SU-DHL-6 (cell line): ENCODE results near the gene MOAP1.

ENCODE experiments used
- H2AFZ ChIP-seq: fragments of 200-600 bp; sonication (generic); 2 replicates; pipeline ENCODE4 v1.6.1; 2014; ENCODE audit warnings: low read depth, mild to moderate bottlenecking, moderate library complexity, mixed read lengths, antibody characterized with exemption, low read length; ENCODE audit not compliant: severe bottlenecking
- H3F3A ChIP-seq: fragments of 200-600 bp; shearing (Covaris generic); 2 replicates; pipeline ENCODE4 v1.6.0; 2016; ENCODE audit warnings: antibody characterized with exemption, mild to moderate bottlenecking; ENCODE audit not compliant: insufficient read depth
- H3K27ac ChIP-seq: fragments of 200-600 bp; sonication (generic); 2 replicates; pipeline ENCODE4 v1.5.1; 2016; ENCODE audit warnings: low read depth, mild to moderate bottlenecking, low read length, moderate library complexity, mixed read lengths
- H3K27me3 ChIP-seq: fragments of 200-600 bp; sonication (generic), shearing (Covaris generic); 2 replicates; pipeline ENCODE4 v1.6.0; 2014; ENCODE audit warnings: mild to moderate bottlenecking, low read length
- H3K36me3 ChIP-seq: fragments of 200-600 bp; sonication (generic); 2 replicates; pipeline ENCODE4 v1.6.1; 2014; ENCODE audit warnings: mild to moderate bottlenecking, low read length, mixed read lengths
- H3K4me2 ChIP-seq: fragments of 300-600, 200-600 bp; shearing (Covaris generic), sonication (generic); 2 replicates; pipeline ENCODE4 v1.6.0; 2014; ENCODE audit warnings: low read length, low read depth, mild to moderate bottlenecking; ENCODE audit not compliant: poor library complexity, severe bottlenecking
- H3K4me3 ChIP-seq: fragments of 200-600 bp; sonication (generic); 2 replicates; pipeline ENCODE4 v1.5.1; 2014; ENCODE audit warnings: antibody characterized with exemption, low read length, mild to moderate bottlenecking, mixed read lengths; ENCODE audit not compliant: insufficient read depth, poor library complexity, severe bottlenecking
- H3K79me2 ChIP-seq: fragments of 200-600 bp; sonication (generic); 2 replicates; pipeline ENCODE4 v1.6.1; 2014; ENCODE audit warnings: mild to moderate bottlenecking, low read length, moderate library complexity; ENCODE audit not compliant: insufficient read depth
- H3K9ac ChIP-seq: fragments of 200-600 bp; sonication (generic); 2 replicates; pipeline ENCODE4 v1.7.0; 2014; ENCODE audit warnings: mild to moderate bottlenecking, low read length
- H3K9me2 ChIP-seq: fragments of 200-600 bp; sonication (generic); replicated peaks from 2 replicates; pipeline ENCODE4 v1.6.1; 2014; ENCODE audit warnings: low read length; ENCODE audit not compliant: insufficient read depth
- H3K9me3 ChIP-seq: fragments of 200-600 bp; sonication (generic); 2 replicates; pipeline ENCODE4 v1.6.1; 2014; ENCODE audit warnings: low read length, mixed read lengths; ENCODE audit not compliant: insufficient read depth
- H4K20me1 ChIP-seq: fragments of 200-600 bp; sonication (generic); 2 replicates; pipeline ENCODE4 v1.6.1; 2014; ENCODE audit warnings: low read depth, mild to moderate bottlenecking, antibody characterized with exemption, low read length, moderate library complexity, mixed read lengths
- CTCF ChIP-seq: fragments of 200-600 bp; sonication (generic); IDR thresholded peaks from one replicate; pipeline ENCODE4 v1.5.1; 2017; ENCODE audit warnings: antibody characterized with exemption, mild to moderate bottlenecking, low read length, moderate library complexity; ENCODE audit not compliant: insufficient read depth, poor library complexity, severe bottlenecking
- EZH2phosphoT487 ChIP-seq: fragments of 200-600 bp; sonication (generic), shearing (Covaris generic); conservative IDR thresholded peaks from 2 replicates; pipeline ENCODE4 v1.6.1; 2018; ENCODE audit warnings: mild to moderate bottlenecking, antibody characterized with exemption, low read length, moderate library complexity, mixed read lengths

Gene MOAP1

GRCh38 chr14:93231129-93231979, 46.7 kb upstream of the MOAP1 start:
- Histone ChIP-seq H2AFZ (no peak overlapping the region), H3K4me2 (no peak overlapping the region), H3K27ac (no peak overlapping the region), H3K9ac (no peak overlapping the region), H3K27me3 (no peaks in the 10 kb centered on the region), H4K20me1 (no peaks in the 10 kb centered on the region; the same call in 1 of the 2 replicates), H3K9me2 (no peaks in the 10 kb centered on the region), H3K36me3 (peaks cover 13% of the 10 kb centered on the region; the same call in 1 of the 2 replicates), H3K9me3 (no peaks in the 10 kb centered on the region), H3F3A (0 out of 2 replicates have a peak, but pooled peaks cover 3% of the 10 kb centered on the region), H3K79me2 (no peaks in the 10 kb centered on the region), H3K4me3 (no peak overlapping the region)
- TF ChIP-seq CTCF: no peak
- TF ChIP-seq EZH2phosphoT487: no peak

DNA sequence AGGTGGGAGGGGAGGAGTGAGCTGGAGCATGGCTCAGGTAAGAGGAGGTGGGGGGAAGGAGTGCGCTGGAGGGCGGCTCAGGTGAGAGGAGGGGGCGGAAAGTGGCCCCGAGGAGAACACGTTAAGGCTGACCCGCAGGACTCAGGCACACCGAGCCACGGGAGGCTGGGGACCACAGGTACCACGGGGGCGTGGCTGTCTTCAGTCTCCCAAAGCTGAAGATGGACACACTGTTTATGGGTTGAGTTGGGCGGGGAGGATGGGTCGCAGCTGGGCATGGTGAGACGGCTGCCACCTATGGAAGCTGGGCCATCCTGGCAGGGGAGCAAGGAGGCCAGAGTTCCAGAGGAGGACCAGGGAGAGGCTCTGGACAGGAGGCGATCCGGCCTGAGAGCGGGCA, 45.8 kb upstream of the MOAP1 start:
- H3K9me3 ChIP-seq: no peaks in the 10 kb centered on the region
- H3K9me2 ChIP-seq: no peaks in the 10 kb centered on the region
- H3K36me3 ChIP-seq: peaks cover 15% of the 10 kb centered on the region; the same call in 1 of the 2 replicates
- 0 out of 2 replicates have a peak, but pooled peaks cover 3% of the 10 kb centered on the region for H3F3A ChIP-seq
- no peak overlapping the region for H3K27ac ChIP-seq
- H3K4me3 ChIP-seq: no peak overlapping the region
- no peak overlapping the region for H3K9ac ChIP-seq
- H3K79me2 ChIP-seq: no peaks in the 10 kb centered on the region
- TF ChIP-seq CTCF: no peak
- no peak for TF ChIP-seq EZH2phosphoT487
- no peaks in the 10 kb centered on the region; the same call in 1 of the 2 replicates for H4K20me1 ChIP-seq
- no peaks in the 10 kb centered on the region for H3K27me3 ChIP-seq
- H2AFZ ChIP-seq: no peak overlapping the region
- no peak overlapping the region for H3K4me2 ChIP-seq

GRCh38 chr14:93228550-93228949, 43.9 kb upstream of the MOAP1 start:
- Histone ChIP-seq H3K4me3 (no peak overlapping the region), H3K79me2 (no peaks in the 10 kb centered on the region), H3K27me3 (no peaks in the 10 kb centered on the region), H3K9me2 (no peaks in the 10 kb centered on the region), H3F3A (no peaks in the 10 kb centered on the region), H4K20me1 (no peaks in the 10 kb centered on the region; the same call in 1 of the 2 replicates), H3K36me3 (peaks cover 21% of the 10 kb centered on the region; the same call in 1 of the 2 replicates), H3K9ac (no peak overlapping the region), H3K27ac (no peak overlapping the region), H3K4me2 (no peak overlapping the region), H3K9me3 (no peaks in the 10 kb centered on the region), H2AFZ (no peak overlapping the region)
- no peak for TF ChIP-seq CTCF
- TF ChIP-seq EZH2phosphoT487: no peak
